Eye (tissue), 1 donor: ENCODE measurements around the gene NPIPA7.
"Not testable (repeated sequence)": the region's sequence is repeated elsewhere in the genome, so short reads cannot be mapped to it uniquely, and the experiment has no call there.

ENCODE experiments used
- DNase-seq: peaks from one replicate; pipeline ENCODE4 v3.0.0-alpha.2; 2015

NPIPA7 gene

GRCh38 chr16:16378840-16379239 is at the start of gene NPIPA7:
Gene NPIPA7 (plus strand): TSS chr16:16379140. CDS start chr16:16379245, 105 bp downstream.
- not testable (repeated sequence) for DNase-seq

- not testable (repeated sequence) for DNase-seq
Observed at GRCh38 chr16:16331466-16331865, 47.5 kb upstream of the NPIPA7 start.

- not testable (repeated sequence) for DNase-seq
Observed at GRCh38 chr16:16357556-16357955, 21.4 kb upstream of the NPIPA7 start.

GRCh38 chr16:16358539-16359240 is 20.2 kb upstream of the NPIPA7 start:
- DNase-seq: not testable (repeated sequence)

GRCh38 chr16:16363595-16363994 is 15.3 kb upstream of the NPIPA7 start:
- DNase-seq: not testable (repeated sequence)

- DNase-seq: not testable (repeated sequence)
Observed at GRCh38 chr16:16364100-16364499, 14.8 kb upstream of the NPIPA7 start.

- DNase-seq: not testable (repeated sequence)
Observed at GRCh38 chr16:16364701-16365100, 14.2 kb upstream of the NPIPA7 start.

GRCh38 chr16:16365319-16365718 is 13.6 kb upstream of the NPIPA7 start:
- DNase-seq: not testable (repeated sequence)

- not testable (repeated sequence) for DNase-seq
Observed at GRCh38 chr16:16365851-16366250, 13.1 kb upstream of the NPIPA7 start.

GRCh38 chr16:16366552-16367284 is 12.2 kb upstream of the NPIPA7 start:
- not testable (repeated sequence) for DNase-seq

- DNase-seq: not testable (repeated sequence)
Observed at GRCh38 chr16:16367285-16367628, 11.7 kb upstream of the NPIPA7 start.

- peak; percentile 1 for DNase-seq
Observed at GRCh38 chr16:16369081-16369856, 9.7 kb upstream of the NPIPA7 start.

GRCh38 chr16:16371136-16371735 is 7.7 kb upstream of the NPIPA7 start:
- DNase-seq: not testable (repeated sequence)

- DNase-seq: not testable (repeated sequence)
Observed at GRCh38 chr16:16374192-16374591, 4.7 kb upstream of the NPIPA7 start.

- DNase-seq: not testable (repeated sequence)
Observed at GRCh38 chr16:16399685-16400084, 20.7 kb downstream of the NPIPA7 start.

- not testable (repeated sequence) for DNase-seq
Observed at GRCh38 chr16:16402333-16402732, 23.4 kb downstream of the NPIPA7 start.

- not testable (repeated sequence) for DNase-seq
Observed at GRCh38 chr16:16404283-16404682, 25.3 kb downstream of the NPIPA7 start.

- DNase-seq: not testable (repeated sequence)
Observed at GRCh38 chr16:16405421-16405820, 26.5 kb downstream of the NPIPA7 start.

- not testable (repeated sequence) for DNase-seq
Observed at GRCh38 chr16:16408430-16408829, 29.5 kb downstream of the NPIPA7 start.

- not testable (repeated sequence) for DNase-seq
Observed at GRCh38 chr16:16413773-16414172, 34.8 kb downstream of the NPIPA7 start.

GRCh38 chr16:16417071-16417470 is 38.1 kb downstream of the NPIPA7 start:
- not testable (repeated sequence) for DNase-seq

GRCh38 chr16:16417914-16418544 is 39.1 kb downstream of the NPIPA7 start:
- DNase-seq: not testable (repeated sequence)
